ENCODE data around the gene CYB561. TPM values are rescaled to one million over a fixed set of nuclear protein-coding genes. Genes with fewer than 3 reads are reported as not detected.

Gene CYB561
- total and polyA plus RNA-seq, 2 of the 4 experiments (the other 2 are of a cell fraction) = 2.5 to 3.0 TPM

- Histone ChIP-seq H3K18ac (ENCODE audit: low read depth, low read length) (no peak overlapping the region), H3K27ac (ENCODE audit: insufficient read depth, low read length) (no peak overlapping the region), H3K79me1 (ENCODE audit: low read depth in 1 of 2, low read length in 2 of 2) (no peaks in the 10 kb centered on the region), H3K9me3 (ENCODE audit: control insufficient read depth, insufficient read depth, low read length) (no peaks in the 10 kb centered on the region), H3K36me3 (ENCODE audit: control insufficient read depth, insufficient read depth, low read length) (no peaks in the 10 kb centered on the region), H2BK20ac (ENCODE audit: low read depth, low read length) (no peak overlapping the region), H4K8ac (ENCODE audit: low read depth in 2 of 2, low read length in 2 of 2) (no peak overlapping the region), H2BK15ac (ENCODE audit: low read depth, low read length) (no peak overlapping the region), H3K56ac (ENCODE audit: extremely low read depth, insufficient read depth, low read length) (no peak overlapping the region), H2AFZ (replicated peaks; ENCODE audit: low read length, poor library complexity) (peak overlapping the region; percentile 37), H4K20me1 (ENCODE audit: insufficient read depth, low read length) (no peaks in the 10 kb centered on the region), H3K4me2 (ENCODE audit: low read depth, low read length) (no peak overlapping the region), H2BK120ac (ENCODE audit: low read depth, low read length) (no peak overlapping the region), H3K23ac (ENCODE audit: low read depth, low read length) (no peak overlapping the region), H3K9ac (ENCODE audit: low read depth, low read length) (no peak overlapping the region), H3K4me3 (ENCODE audit: insufficient read depth, low read depth, low read length) (no peak overlapping the region), H3K9me1 (ENCODE audit: insufficient read depth, low read length) (peaks cover 5% of the 10 kb centered on the region; the same call in 1 of the 2 replicates), H3K4me1 (ENCODE audit: control insufficient read depth, insufficient read depth, low read length) (peaks cover 14% of the 10 kb centered on the region), H2AK5ac (ENCODE audit: low read depth, low read length) (0 out of 2 replicates have a peak overlapping the region, but pooled peaks have one; percentile 44), H3K27me3 (ENCODE audit: control insufficient read depth, insufficient read depth, low read length) (no peaks in the 10 kb centered on the region), H3K4ac (ENCODE audit: low read depth, low read length) (no peak overlapping the region), H2AK9ac (replicated peaks; ENCODE audit: low read depth, low read length, poor library complexity) (no peak overlapping the region), H2BK5ac (ENCODE audit: low read depth, low read length, poor library complexity, severe bottlenecking) (no peak overlapping the region), H4K91ac (ENCODE audit: insufficient read depth, low read depth, low read length) (no peak overlapping the region), H4K5ac (ENCODE audit: low read depth, low read length) (no peak overlapping the region), H3K14ac (replicated peaks; ENCODE audit: low read depth, low read length) (no peak overlapping the region)
- BruUV-seq (replicated peaks) = no TSS peak
- TF ChIP-seq CHD1 (IDR thresholded peaks at IDR 0.05; ENCODE audit: low read depth, low read length) (no peak), RFX5 (IDR thresholded peaks at IDR 0.05; ENCODE audit: low read depth, low read length) (no peak), CTCF (conservative IDR thresholded peaks at IDR 0.05; ENCODE audit: low read depth, low read length) (no peak), RAD21 (IDR thresholded peaks at IDR 0.05; ENCODE audit: low read length) (no peak), MXI1 (IDR thresholded peaks at IDR 0.05; ENCODE audit: borderline replicate concordance, low read depth, low read length) (no peak), SMC3 (IDR thresholded peaks at IDR 0.05; ENCODE audit: low read depth, low read length) (no peak), MAZ (IDR thresholded peaks at IDR 0.05; ENCODE audit: borderline replicate concordance, low read depth, low read length) (no peak), NFE2L2 (IDR thresholded peaks at IDR 0.05; ENCODE audit: low read depth, low read length) (no peak), MAFK (IDR thresholded peaks at IDR 0.05; ENCODE audit: low read depth, low read length) (no peak)
- in situ Hi-C loops (cut with MboI; ENCODE audit: low sequenced_read_pairs) (no loop called here), intact Hi-C loops (cut with micrococcal nuclease) (no loop called here), dilution Hi-C loops (cut with HindIII; ENCODE audit: low sequenced_read_pairs, unreplicated experiment) (no loop called here)
- DNase-seq (no peak), ATAC-seq (ENCODE audit: low read depth) (no peak)
- 60% methylated on average over 15 of the region's 46 CpGs; no CpG with 5 or more reads in 1 of the 2 experiments for WGBS, 2 experiments (ENCODE audit: extremely low coverage in 2 of 2, insufficient read length in 1 of 2)
- POLR2A ChIA-PET (ENCODE audit: unreplicated experiment) = no interaction called here
- CTCF ChIA-PET = interaction anchor here (0.5 kb wide), 1 partner anchor 1637 kb away, joined by 3 read pairs; no protein-coding TSS in a partner anchor
Observed at GRCh38 chr17:63438092-63439051, 7.7 kb downstream of the CYB561 start.

All from IMR-90 (cell line).